Measurements from ENCODE around the gene CREB3L2.

CREB3L2 gene

DNA sequence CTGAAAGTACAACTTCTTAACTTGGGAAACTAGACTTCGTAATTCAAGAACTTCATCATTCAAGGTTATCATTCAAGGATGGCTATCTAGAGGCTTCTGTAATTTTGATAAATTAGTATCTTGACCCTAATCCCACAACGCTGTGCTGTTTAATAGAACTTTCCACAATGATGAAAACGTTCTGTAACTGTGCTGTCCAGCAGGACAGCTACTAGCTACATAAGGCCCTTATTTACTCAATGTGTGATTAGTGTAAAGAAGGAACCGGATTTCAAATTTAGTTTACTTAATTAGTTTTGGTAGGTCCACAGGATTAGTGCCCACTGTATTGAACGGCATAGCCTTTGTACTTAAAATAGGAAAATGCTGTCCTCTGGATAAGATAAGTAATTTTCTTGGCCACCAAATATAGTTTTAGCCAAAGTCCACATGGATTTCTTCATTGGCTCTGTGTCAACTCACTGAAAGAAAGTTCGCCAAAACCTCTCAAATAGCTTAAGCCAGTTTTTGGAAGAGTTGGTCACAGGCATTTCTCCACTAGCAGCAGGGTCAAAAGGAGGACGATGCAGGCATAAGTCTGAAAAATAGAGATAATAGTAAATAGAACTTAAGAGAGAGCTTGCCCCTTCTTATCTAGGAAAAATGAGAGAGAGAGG is 172.4 kb downstream of the CREB3L2 start:
- no peak for DNase-seq

DNA sequence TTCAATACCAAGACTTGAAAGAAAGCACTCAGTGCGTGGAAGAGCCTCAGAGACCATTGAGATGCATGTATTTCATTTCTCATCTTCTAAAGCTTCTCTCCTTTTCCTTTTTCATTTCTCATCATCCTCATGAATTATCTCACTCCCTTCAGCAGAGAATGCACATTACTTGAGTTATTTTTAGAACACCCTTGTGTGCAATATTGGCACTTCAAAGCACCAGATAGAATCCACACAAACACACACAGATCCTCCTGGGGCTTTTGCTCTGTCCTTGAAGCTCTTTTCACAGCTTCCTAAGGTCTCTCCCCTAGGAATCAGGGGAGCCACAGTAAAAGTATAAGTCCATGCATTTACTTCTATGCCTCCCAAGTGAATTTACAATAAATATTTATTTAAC is 173.4 kb downstream of the CREB3L2 start:
- no peak for DNase-seq

DNA sequence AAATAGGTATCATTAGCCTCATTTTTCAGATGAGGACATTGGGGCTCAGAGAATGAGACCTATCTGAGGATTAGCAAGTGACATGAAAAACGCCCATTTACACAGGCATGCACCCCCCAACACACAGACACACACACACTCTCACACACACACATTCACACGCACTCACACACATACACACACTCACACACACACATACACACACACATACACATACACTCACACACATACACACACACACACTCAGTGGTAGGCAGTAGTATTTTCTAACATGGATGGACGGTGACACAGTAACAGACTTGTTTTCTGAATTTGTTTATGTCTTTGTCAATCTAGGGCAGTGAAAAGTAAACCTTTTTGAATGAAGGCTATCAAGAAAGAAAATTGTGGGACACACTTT is 176.4 kb downstream of the CREB3L2 start:
- no peak for DNase-seq

All from NCI-H1105 (cell line).